Mesenchymal stem cell (in vitro differentiated cells and primary cell): ENCODE data around the gene PDYN.
A peak's percentile ranks its signal among the peaks of the same experiment; 100 is the strongest.

Source experiments
- DNase-seq: peaks from one replicate; pipeline ENCODE4 v3.0.0-alpha.2; 2013
- H2AFZ ChIP-seq: one replicate; pipeline ENCODE4 v1.6.1; 2013; ENCODE audit warnings: low read depth, mild to moderate bottlenecking, control low read depth, inconsistent platforms, low read length, moderate library complexity
- H2AK5ac ChIP-seq: 2 replicates; pipeline ENCODE4 v1.6.1; 2013; ENCODE audit warnings: low read length, moderate library complexity, mild to moderate bottlenecking, inconsistent platforms; ENCODE audit not compliant: severe bottlenecking
- H2BK120ac ChIP-seq: one replicate; pipeline ENCODE4 v1.6.1; 2013; ENCODE audit warnings: low read depth, mild to moderate bottlenecking, inconsistent platforms, low read length, moderate library complexity
- H2BK12ac ChIP-seq, 2 experiments: one replicate each; pipeline ENCODE4 v1.6.1; 2013; ENCODE audit warnings: inconsistent platforms in 2 of 2, low read length in 2 of 2, mild to moderate bottlenecking in 2 of 2, moderate library complexity in 2 of 2, control low read depth in 1 of 2
- H2BK15ac ChIP-seq: one replicate; pipeline ENCODE4 v1.6.1; 2013; ENCODE audit warnings: mild to moderate bottlenecking, low read depth, inconsistent platforms; ENCODE audit not compliant: poor library complexity, severe bottlenecking
- H2BK5ac ChIP-seq: 2 replicates; pipeline ENCODE4 v1.6.1; 2013; ENCODE audit warnings: low read depth, mild to moderate bottlenecking, low read length, control low read depth, inconsistent platforms; ENCODE audit not compliant: poor library complexity, severe bottlenecking
- H3K14ac ChIP-seq, 2 experiments: one replicate each; pipeline ENCODE4 v1.6.1; 2013; ENCODE audit warnings: inconsistent platforms in 2 of 2, low read length in 2 of 2, control low read depth in 1 of 2, mild to moderate bottlenecking in 1 of 2, moderate library complexity in 1 of 2
- H3K18ac ChIP-seq, 2 experiments: one replicate each; pipeline ENCODE4 v1.6.1; 2013; ENCODE audit warnings: inconsistent platforms in 2 of 2, low read length in 2 of 2, control low read depth in 1 of 2, low read depth in 1 of 2, mild to moderate bottlenecking in 1 of 2
- H3K23ac ChIP-seq, 2 experiments: one replicate each; pipeline ENCODE4 v1.6.1; 2013; ENCODE audit warnings: inconsistent platforms in 2 of 2, low read length in 2 of 2, mild to moderate bottlenecking in 2 of 2, moderate library complexity in 2 of 2, control low read depth in 1 of 2
- H3K27ac ChIP-seq: 2 replicates; pipeline ENCODE4 v1.5.1; 2013; ENCODE audit warnings: mild to moderate bottlenecking, moderate library complexity, low read length, control low read depth, inconsistent platforms; ENCODE audit not compliant: poor library complexity, severe bottlenecking
- H3K27me3 ChIP-seq, 2 experiments: 2 replicates each; pipeline versions ENCODE4 v1.6.1 to v1.7.0; 2013; ENCODE audit warnings: low read length in 2 of 2, mild to moderate bottlenecking in 2 of 2, moderate library complexity in 2 of 2, control low read depth in 1 of 2, inconsistent platforms in 1 of 2; ENCODE audit not compliant: control insufficient read depth in 1 of 2, insufficient read depth in 1 of 2
- H3K36me3 ChIP-seq, 2 experiments: 2 replicates each; pipeline versions ENCODE4 v1.6.1 to v1.7.0; 2013; ENCODE audit warnings: low read length in 2 of 2, control low read depth in 1 of 2, inconsistent platforms in 1 of 2, low read depth in 1 of 2, mild to moderate bottlenecking in 1 of 2; ENCODE audit not compliant: insufficient read depth in 2 of 2, control insufficient read depth in 1 of 2
- H3K4ac ChIP-seq, 2 experiments: one replicate each; pipeline ENCODE4 v1.6.1; 2013; ENCODE audit warnings: inconsistent platforms in 2 of 2, low read length in 2 of 2, mild to moderate bottlenecking in 2 of 2, moderate library complexity in 2 of 2, control low read depth in 1 of 2, low read depth in 1 of 2
- H3K4me1 ChIP-seq: 2 replicates; pipeline ENCODE4 v1.6.1; 2013; ENCODE audit warnings: low read depth, low read length, control low read depth; ENCODE audit not compliant: control insufficient read depth, insufficient read depth
- H3K4me2 ChIP-seq: 2 replicates; pipeline ENCODE4 v1.6.1; 2013; ENCODE audit warnings: low read length, mild to moderate bottlenecking, inconsistent platforms; ENCODE audit not compliant: poor library complexity, severe bottlenecking
- H3K4me3 ChIP-seq, 2 experiments: 2 replicates each; pipeline versions ENCODE4 v1.5.1 to v1.7.0; 2013; ENCODE audit warnings: low read length in 2 of 2, mild to moderate bottlenecking in 2 of 2, control low read depth in 1 of 2, low read depth in 1 of 2; ENCODE audit not compliant: insufficient read depth in 1 of 2
- H3K79me1 ChIP-seq: replicated peaks from 2 replicates; pipeline ENCODE4 v1.6.1; 2013; ENCODE audit warnings: mild to moderate bottlenecking, control low read depth, low read length, inconsistent platforms; ENCODE audit not compliant: poor library complexity, severe bottlenecking
- H3K9ac ChIP-seq: 2 replicates; pipeline ENCODE4 v1.7.0; 2013; ENCODE audit warnings: mild to moderate bottlenecking, low read length, moderate library complexity
- H3K9me3 ChIP-seq: 2 replicates; pipeline ENCODE4 v1.7.0; 2013; ENCODE audit warnings: mild to moderate bottlenecking, low read length; ENCODE audit not compliant: control insufficient read depth
- H4K8ac ChIP-seq: one replicate; pipeline ENCODE4 v1.6.1; 2013; ENCODE audit warnings: inconsistent platforms, mild to moderate bottlenecking, low read length, moderate library complexity
- H4K91ac ChIP-seq: one replicate; pipeline ENCODE4 v1.6.1; 2013; ENCODE audit warnings: mild to moderate bottlenecking, low read length, inconsistent platforms
- whole genome bisulfite sequencing: methylation state at CpG from one replicate; pipeline ENCODE4 v1.1.7; 2013; ENCODE audit warnings: mixed read lengths; 5-methylcytosine and 5-hydroxymethylcytosine counted together

The PDYN gene

DNA sequence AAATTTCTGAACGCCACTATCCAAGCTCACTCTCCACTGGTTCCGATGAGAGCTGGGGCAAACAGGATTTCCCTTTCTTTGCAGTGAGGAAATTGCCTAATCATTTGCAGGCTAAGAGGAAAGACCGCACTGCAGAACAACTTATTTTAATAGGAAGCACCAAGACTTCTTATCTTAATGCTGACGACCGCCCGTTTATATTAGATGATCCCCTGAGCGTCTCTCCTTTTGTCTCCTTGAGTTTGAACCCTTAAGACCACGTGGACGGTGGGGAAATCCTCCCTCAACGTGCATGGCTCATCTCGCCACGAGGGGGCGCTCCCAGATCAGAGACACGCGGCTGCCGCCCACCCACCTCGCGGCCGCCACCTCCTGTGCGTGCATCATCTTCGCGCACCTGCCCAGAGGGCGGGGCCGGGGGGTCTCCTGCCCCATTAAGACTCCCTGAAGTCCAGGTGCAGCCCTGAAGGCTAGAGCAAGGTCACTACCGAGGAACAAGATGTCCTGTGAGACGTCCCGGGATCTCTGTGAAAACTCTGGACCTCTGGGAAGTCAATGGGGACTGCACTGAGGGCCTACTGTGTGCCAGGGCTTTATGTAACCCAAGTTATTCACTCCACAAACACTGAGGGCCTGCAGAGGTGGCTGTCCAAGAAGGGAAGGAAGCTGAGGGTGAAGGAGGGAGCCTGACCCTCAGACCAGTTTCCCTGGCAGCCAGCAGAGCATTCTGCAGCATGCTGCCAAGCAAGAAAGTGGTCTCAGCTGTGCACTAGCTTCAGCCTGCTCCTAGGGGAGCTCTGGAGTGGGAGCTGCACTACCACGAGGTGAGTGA lies 28.1 kb downstream of the PDYN start:
- Histone ChIP-seq H2AK5ac (no peak overlapping the region), H2BK12ac (no peak overlapping the region), H2BK5ac (no peak overlapping the region), H3K4me3 (peak overlapping the region in 1 of 2 experiments; percentile 65), H2AFZ (no peak overlapping the region), H2BK15ac (no peak overlapping the region), H2BK120ac (no peak overlapping the region), H3K4me2 (peak overlapping the region; percentile 31), H3K36me3 (no peaks in the 10 kb centered on the region), H3K27me3 (peaks cover 52 to 63% of the 10 kb centered on the region in 2 experiments), H3K79me1 (no peaks in the 10 kb centered on the region), H3K9me3 (no peaks in the 10 kb centered on the region), H4K8ac (no peak overlapping the region), H3K14ac (no peak overlapping the region), H3K4ac (no peak overlapping the region), H3K18ac (no peak overlapping the region), H3K27ac (no peak overlapping the region), H4K91ac (no peak overlapping the region), H3K4me1 (peaks cover 3% of the 10 kb centered on the region), H3K9ac (peak overlapping the region; percentile 76), H3K23ac (no peak overlapping the region)
- WGBS, result 7% methylated on average over 28 of the region's 28 CpGs
- peak; percentile 57 for DNase-seq

DNA sequence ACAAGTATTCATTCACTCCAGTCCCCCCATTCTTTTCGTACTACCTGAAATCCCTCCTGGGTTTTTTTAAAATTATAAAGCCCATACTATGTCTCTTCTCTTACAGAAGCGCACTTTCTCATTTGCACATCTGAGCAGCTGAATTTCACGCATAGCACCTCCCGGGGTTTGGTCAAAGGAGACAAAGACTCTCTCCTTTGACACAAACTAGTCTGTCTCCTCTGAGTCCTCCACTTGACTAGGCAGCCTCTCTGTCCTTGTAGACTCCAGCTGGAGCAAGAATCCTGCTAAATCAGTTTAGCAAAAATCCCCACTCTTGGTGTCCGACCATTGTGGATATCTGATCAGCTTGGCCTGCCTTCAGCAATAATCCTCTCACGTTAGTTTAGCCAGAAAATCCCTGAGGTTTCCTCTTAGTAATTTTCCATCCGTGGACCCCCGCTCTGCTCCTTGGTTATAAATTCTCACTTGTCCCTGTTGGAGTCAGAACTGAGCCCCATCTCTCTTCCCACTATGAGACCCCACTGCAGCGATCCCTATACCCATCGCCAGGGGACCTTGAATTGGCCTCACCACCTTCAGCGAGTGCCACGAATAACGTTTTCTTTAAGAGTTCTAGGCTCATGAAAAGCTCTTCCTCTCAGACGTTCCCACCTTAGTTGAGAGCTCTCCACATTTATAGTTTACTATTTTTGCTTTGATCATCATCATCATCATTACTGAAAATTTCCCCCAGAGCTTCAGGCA lies 29.0 kb downstream of the PDYN start:
- Histone ChIP-seq H2AK5ac (peak overlapping the region; percentile 68), H3K79me1 (no peaks in the 10 kb centered on the region), H3K36me3 (no peaks in the 10 kb centered on the region), H2BK5ac (no peak overlapping the region), H2BK120ac (no peak overlapping the region), H3K9me3 (no peaks in the 10 kb centered on the region), H3K4me1 (peaks cover 3% of the 10 kb centered on the region), H3K18ac (no peak overlapping the region), H3K14ac (no peak overlapping the region), H3K4me2 (no peak overlapping the region), H3K9ac (peak overlapping the region; percentile 76), H4K8ac (no peak overlapping the region), H3K27me3 (peaks cover 52 to 63% of the 10 kb centered on the region in 2 experiments), H2BK15ac (no peak overlapping the region), H3K23ac (no peak overlapping the region), H3K4me3 (peak overlapping the region in 1 of 2 experiments; percentile 65), H2BK12ac (no peak overlapping the region), H2AFZ (no peak overlapping the region), H4K91ac (no peak overlapping the region), H3K27ac (no peak overlapping the region), H3K4ac (no peak overlapping the region)
- 47% methylated on average over 14 of the region's 14 CpGs for WGBS
- DNase-seq, result peak; percentile 13

DNA sequence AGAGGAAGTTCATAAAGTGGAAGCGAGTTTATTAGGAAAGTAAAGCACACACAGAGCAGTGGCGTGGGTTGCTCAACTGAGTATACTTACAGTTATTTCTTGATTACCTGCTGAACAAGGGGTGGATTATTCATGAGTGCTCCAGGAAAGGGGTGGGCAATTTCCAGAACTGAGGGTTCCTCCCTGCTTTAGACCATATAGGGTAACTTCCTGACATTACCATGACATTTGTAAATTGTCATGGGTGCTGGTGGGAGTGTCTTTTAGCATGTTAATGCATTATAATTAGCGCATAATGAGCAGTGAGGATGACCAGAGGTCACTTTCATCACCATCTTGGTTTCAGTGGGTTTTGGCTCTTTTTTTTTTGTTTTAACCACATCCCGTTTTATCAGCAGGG lies 29.8 kb downstream of the PDYN start:
- Histone ChIP-seq H3K27ac (no peak overlapping the region), H2AK5ac (no peak overlapping the region), H2BK15ac (no peak overlapping the region), H3K18ac (no peak overlapping the region), H2AFZ (no peak overlapping the region), H3K9ac (no peak overlapping the region), H3K14ac (no peak overlapping the region), H3K27me3 (peaks cover 47 to 63% of the 10 kb centered on the region in 2 experiments), H3K79me1 (no peaks in the 10 kb centered on the region), H4K91ac (no peak overlapping the region), H3K4ac (no peak overlapping the region), H2BK120ac (no peak overlapping the region), H3K4me2 (no peak overlapping the region), H2BK12ac (no peak overlapping the region), H3K23ac (no peak overlapping the region), H3K4me1 (peaks cover 3% of the 10 kb centered on the region), H3K4me3 (no peak overlapping the region), H3K9me3 (no peaks in the 10 kb centered on the region), H3K36me3 (no peaks in the 10 kb centered on the region), H4K8ac (no peak overlapping the region), H2BK5ac (no peak overlapping the region)
- DNase-seq, result no peak
- 81% methylated on average over 4 of the region's 4 CpGs for WGBS

DNA sequence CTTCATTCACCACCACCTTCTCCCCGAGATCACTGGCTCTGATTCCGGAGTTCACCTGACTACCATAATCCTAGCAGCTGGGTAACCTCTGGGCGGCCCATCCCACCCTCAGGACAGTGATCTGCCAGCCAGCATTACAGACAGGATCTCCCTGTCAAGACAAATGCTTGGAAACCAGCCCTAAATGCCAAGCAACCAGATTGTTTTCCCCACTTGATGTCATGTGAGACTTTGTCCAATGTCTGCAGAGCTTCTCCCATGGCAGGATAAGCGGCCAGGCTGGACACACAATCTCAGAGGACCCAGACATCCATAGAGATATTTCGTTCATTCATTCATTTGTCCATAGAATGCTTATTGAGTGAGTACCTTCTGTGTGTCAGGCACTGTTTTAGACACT lies 32.5 kb downstream of the PDYN start:
- peak overlapping the region; percentile 42 for H2AK5ac ChIP-seq
- peaks cover 27 to 52% of the 10 kb centered on the region in 2 experiments for H3K27me3 ChIP-seq
- no peak overlapping the region for H2BK12ac ChIP-seq
- H3K4ac ChIP-seq, result no peak overlapping the region
- H3K36me3 ChIP-seq, result no peaks in the 10 kb centered on the region
- H2BK15ac ChIP-seq, result no peak overlapping the region
- H2BK120ac ChIP-seq, result no peak overlapping the region
- DNase-seq, result no peak
- H4K91ac ChIP-seq, result no peak overlapping the region
- no peak overlapping the region for H3K4me3 ChIP-seq
- H3K23ac ChIP-seq, result no peak overlapping the region
- peaks cover 3% of the 10 kb centered on the region for H3K4me1 ChIP-seq
- no peaks in the 10 kb centered on the region for H3K79me1 ChIP-seq
- H3K9ac ChIP-seq, result no peak overlapping the region
- H3K9me3 ChIP-seq, result no peaks in the 10 kb centered on the region
- WGBS, result 68% methylated on average over 5 of the region's 5 CpGs
- no peak overlapping the region for H3K14ac ChIP-seq
- H3K4me2 ChIP-seq, result no peak overlapping the region
- no peak overlapping the region for H3K18ac ChIP-seq
- H2BK5ac ChIP-seq, result no peak overlapping the region
- no peak overlapping the region for H2AFZ ChIP-seq
- H3K27ac ChIP-seq, result no peak overlapping the region
- H4K8ac ChIP-seq, result no peak overlapping the region
